ENCODE results near the gene PAK1. TPM values are rescaled to one million over a fixed set of nuclear protein-coding genes. Genes with fewer than 3 reads are reported as not detected.

Gene PAK1
- total and polyA plus RNA-seq, 2 of the 8 experiments (the other 6 are each of a cell fraction or from before 2014, with no cell fraction given): 87.7 to 151 TPM

DNA sequence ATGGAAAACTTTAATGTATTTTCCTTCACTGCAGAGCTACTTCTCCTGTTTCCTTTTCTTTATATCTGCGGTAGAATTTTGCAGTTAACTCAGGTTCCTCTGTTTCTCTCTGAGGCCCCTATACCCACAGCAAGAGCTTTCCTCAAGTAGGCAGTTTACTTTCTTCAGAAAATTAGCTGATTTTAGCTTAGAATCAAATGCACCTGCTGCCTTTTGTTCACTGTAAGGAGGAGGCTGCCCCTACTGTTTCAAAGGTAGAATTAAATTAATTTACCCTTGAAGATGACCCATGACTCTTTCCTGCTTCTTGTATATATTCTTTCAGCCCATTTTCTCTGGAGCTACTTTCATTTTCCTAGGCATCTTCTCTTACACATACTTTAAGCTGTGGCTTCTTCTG is 103.7 kb downstream of the PAK1 start:
- peaks cover 0 to 4% of the 10 kb centered on the region in 2 experiments; a peak in 1 of 4 replicates for H3K9me3 ChIP-seq (ENCODE audit: insufficient read depth in 2 of 2, low read depth in 1 of 2, low read length in 1 of 2)
- H3K79me2 ChIP-seq (ENCODE audit: control insufficient read depth in 1 of 2, insufficient read depth in 2 of 2, low read length in 2 of 2): no peaks in the 10 kb centered on the region
- H3K27me3 ChIP-seq (replicated peaks in 1 of 4; ENCODE audit: control insufficient read depth in 3 of 4, extremely low read depth in 1 of 4, insufficient read depth in 3 of 4, low read length in 3 of 4): no peaks in the 10 kb centered on the region
- no peaks in the 10 kb centered on the region for H4K20me1 ChIP-seq (replicated peaks in 1 of 2; ENCODE audit: control insufficient read depth in 1 of 2, insufficient read depth in 2 of 2, low read length in 2 of 2)
- ChIA-PET POLR2A (ENCODE audit: partially characterized antibody) (no interaction called here), CTCF (ENCODE audit: partially characterized antibody) (interaction anchor here (0.8 to 1.9 kb wide), 5 partner anchors 10 to 187 kb away, joined by 3 to 8 read pairs (median 3); no protein-coding TSS in a partner anchor)
- no peak overlapping the region for H2BK20ac ChIP-seq (ENCODE audit: low read length)
- H2BK15ac ChIP-seq (ENCODE audit: low read length): no peak overlapping the region
- WGBS, 2 experiments (ENCODE audit: extremely low coverage in 1 of 2, insufficient coverage in 1 of 2, insufficient read length in 1 of 2, insufficient replicate concordance in 2 of 2, low coverage in 1 of 2, low lambda C conversion rate in 2 of 2, missing lambda C conversion rate in 1 of 2): 88% methylated on average over 1 of the region's 1 CpG; no CpG with 5 or more reads in 1 of the 2 experiments
- H3K14ac ChIP-seq (ENCODE audit: insufficient read length): no peak overlapping the region
- no peak overlapping the region for H2BK12ac ChIP-seq (ENCODE audit: low read depth, low read length)
- H3K23ac ChIP-seq (ENCODE audit: insufficient read length): no peak overlapping the region
- H4K8ac ChIP-seq (ENCODE audit: extremely low read depth, insufficient read depth, low read length): no peak overlapping the region
- H3K4me2 ChIP-seq (ENCODE audit: insufficient read depth in 1 of 2, low read depth in 2 of 2, low read length in 2 of 2): no peak overlapping the region
- H3K23me2 ChIP-seq (ENCODE audit: low read depth, low read length): no peaks in the 10 kb centered on the region
- H3K79me1 ChIP-seq (ENCODE audit: low read depth, low read length): no peaks in the 10 kb centered on the region
- no peak overlapping the region for H2BK120ac ChIP-seq (replicated peaks; ENCODE audit: low read depth, low read length)
- no peak overlapping the region for H3K27ac ChIP-seq (ENCODE audit: low read depth, low read length)
- H4K5ac ChIP-seq (ENCODE audit: insufficient read length, low read depth, low read length): no peak overlapping the region
- H2AK5ac ChIP-seq (ENCODE audit: low read depth, low read length): no peak overlapping the region
- FAIRE-seq (no peak), DNase-seq (ENCODE audit: low read depth in 1 of 2, low spot score in 2 of 2) (no peak)
- H3K9ac ChIP-seq (replicated peaks in 1 of 4; ENCODE audit: extremely low read depth in 1 of 4, low read depth in 3 of 4, low read length in 3 of 4): no peak overlapping the region
- no peak overlapping the region for H3K4ac ChIP-seq (replicated peaks; ENCODE audit: insufficient read length, low read depth, low read length)
- H4K91ac ChIP-seq (replicated peaks; ENCODE audit: insufficient read length, low read length): no peak overlapping the region
- H2AFZ ChIP-seq (ENCODE audit: low read length): no peak overlapping the region
- no peak overlapping the region for H3K18ac ChIP-seq (ENCODE audit: extremely low read depth, low read length)
- no peak overlapping the region for H3K56ac ChIP-seq (replicated peaks; ENCODE audit: insufficient read length, low read depth, low read length)
- H3K4me1 ChIP-seq (replicated peaks in 1 of 4; ENCODE audit: control insufficient read depth in 3 of 4, insufficient read depth in 4 of 4, low read length in 3 of 4): no peaks in the 10 kb centered on the region
- H3K36me3 ChIP-seq (ENCODE audit: control insufficient read depth in 2 of 4, insufficient read depth in 4 of 4, low read length in 3 of 4): peaks cover under 1 to 35% (median 14%) of the 10 kb centered on the region in 4 experiments; a peak in 6 of 8 replicates
- TF ChIP-seq, protein P1, sequence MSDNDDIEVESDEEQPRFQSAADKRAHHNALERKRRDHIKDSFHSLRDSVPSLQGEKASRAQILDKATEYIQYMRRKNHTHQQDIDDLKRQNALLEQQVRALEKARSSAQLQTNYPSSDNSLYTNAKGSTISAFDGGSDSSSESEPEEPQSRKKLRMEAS (IDR thresholded peaks at IDR 0.05): no peak
- TF ChIP-seq, protein P2, sequence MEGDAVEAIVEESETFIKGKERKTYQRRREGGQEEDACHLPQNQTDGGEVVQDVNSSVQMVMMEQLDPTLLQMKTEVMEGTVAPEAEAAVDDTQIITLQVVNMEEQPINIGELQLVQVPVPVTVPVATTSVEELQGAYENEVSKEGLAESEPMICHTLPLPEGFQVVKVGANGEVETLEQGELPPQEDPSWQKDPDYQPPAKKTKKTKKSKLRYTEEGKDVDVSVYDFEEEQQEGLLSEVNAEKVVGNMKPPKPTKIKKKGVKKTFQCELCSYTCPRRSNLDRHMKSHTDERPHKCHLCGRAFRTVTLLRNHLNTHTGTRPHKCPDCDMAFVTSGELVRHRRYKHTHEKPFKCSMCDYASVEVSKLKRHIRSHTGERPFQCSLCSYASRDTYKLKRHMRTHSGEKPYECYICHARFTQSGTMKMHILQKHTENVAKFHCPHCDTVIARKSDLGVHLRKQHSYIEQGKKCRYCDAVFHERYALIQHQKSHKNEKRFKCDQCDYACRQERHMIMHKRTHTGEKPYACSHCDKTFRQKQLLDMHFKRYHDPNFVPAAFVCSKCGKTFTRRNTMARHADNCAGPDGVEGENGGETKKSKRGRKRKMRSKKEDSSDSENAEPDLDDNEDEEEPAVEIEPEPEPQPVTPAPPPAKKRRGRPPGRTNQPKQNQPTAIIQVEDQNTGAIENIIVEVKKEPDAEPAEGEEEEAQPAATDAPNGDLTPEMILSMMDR (IDR thresholded peaks at IDR 0.05; ENCODE audit: control extremely low read depth in 1 of 3, insufficient read depth in 1 of 3, low read depth in 1 of 3, low read length in 3 of 3): peak in 1 of 3 experiments; percentile 7; a peak in 1 of 4 replicates
- H2BK5ac ChIP-seq (ENCODE audit: low read depth, low read length): no peak overlapping the region
- no peak overlapping the region for H3K4me3 ChIP-seq (ENCODE audit: extremely low read depth in 1 of 4, insufficient read depth in 2 of 4, low read depth in 3 of 4, low read length in 4 of 4)
